Suprapubic skin (tissue), 4 donors: ENCODE results near the gene EIF4G3. TPM values are rescaled to one million over a fixed set of nuclear protein-coding genes. Genes with fewer than 3 reads are reported as not detected.

ENCODE experiments used
- DNase-seq, 2 donors: peaks; one replicate each; pipeline ENCODE4 v3.0.0-alpha.2; 2019; ENCODE audit warnings: low spot score in 2 of 2
- H3K27ac ChIP-seq: fragments of 200-600 bp; sonication (generic); one replicate; pipeline ENCODE4 v1.5.1; 2019
- H3K27me3 ChIP-seq: fragments of 200-600 bp; sonication (generic); one replicate; pipeline ENCODE4 v1.5.1; 2019
- H3K36me3 ChIP-seq: fragments of 200-600 bp; sonication (generic); one replicate; pipeline ENCODE4 v1.5.1; 2019
- H3K4me1 ChIP-seq: fragments of 200-600 bp; sonication (generic); one replicate; pipeline ENCODE4 v1.5.1; 2019
- H3K4me3 ChIP-seq: fragments of 200-600 bp; sonication (generic); one replicate; pipeline ENCODE4 v1.5.1; 2019; ENCODE audit warnings: mild to moderate bottlenecking
- H3K9me3 ChIP-seq: fragments of 200-600 bp; sonication (generic); one replicate; pipeline ENCODE4 v1.5.1; 2019
- CTCF ChIP-seq, 2 donors: fragments of 200-600 bp in 1 of 2; fragments of 450-650 bp in 1 of 2; sonication (generic) in 1 of 2; IDR thresholded peaks; one replicate each; pipeline ENCODE4 v1.5.1; 2016 to 2019; ENCODE audit warnings: antibody characterized with exemption in 2 of 2, mild to moderate bottlenecking in 1 of 2, moderate library complexity in 1 of 2
- EP300 ChIP-seq: sonication (generic); formaldehyde crosslinking; IDR thresholded peaks from one replicate; pipeline ENCODE4 v1.6.1; 2017; ENCODE audit warnings: antibody characterized with exemption
- POLR2A ChIP-seq, 2 donors: fragments of 450-650 bp; IDR thresholded peaks; one replicate each; pipeline ENCODE4 v1.6.1; 2017; ENCODE audit warnings: antibody characterized with exemption in 2 of 2, mild to moderate bottlenecking in 2 of 2, moderate library complexity in 2 of 2
- POLR2AphosphoS5 ChIP-seq, 3 donors: sonication (generic); formaldehyde crosslinking; IDR thresholded peaks; one replicate each; pipeline ENCODE4 v1.6.1; 2017; ENCODE audit warnings: antibody characterized with exemption in 3 of 3
- WGBS: methylation state at CpG from one replicate; pipeline ENCODE4 v1.1.5; 2018; 5-methylcytosine and 5-hydroxymethylcytosine counted together
- total RNA-seq, 4 donors: library from RNA; depleted of rRNA; stranded (reverse); fragments of >200 nt; gene quantifications; one replicate each; pipeline ENCODE4 v1.1.0, GENCODE V29; 2016

The EIF4G3 gene
- total RNA-seq, 4 donors from 2014 or later, result 32.9 to 40.6 (median 39.5) TPM

- Histone ChIP-seq H3K9me3 (no peaks in the 10 kb centered on the region), H3K27ac (no peak overlapping the region), H3K36me3 (peaks cover 19% of the 10 kb centered on the region), H3K4me1 (no peaks in the 10 kb centered on the region), H3K4me3 (no peak overlapping the region), H3K27me3 (no peaks in the 10 kb centered on the region)
- no peak for DNase-seq
- no peak for TF ChIP-seq POLR2A (IDR thresholded peaks at IDR 0.05)
- TF ChIP-seq EP300, result no peak
- no peak for TF ChIP-seq POLR2AphosphoS5 (IDR thresholded peaks at IDR 0.05)
- TF ChIP-seq CTCF (IDR thresholded peaks at IDR 0.05), result no peak
Observed at GRCh38 chr1:20834780-20835179, 341.9 kb downstream of the EIF4G3 start.

GRCh38 chr1:20834192-20834591 is 342.5 kb downstream of the EIF4G3 start:
- DNase-seq, result no peak
- Histone ChIP-seq H3K4me1 (no peaks in the 10 kb centered on the region), H3K9me3 (no peaks in the 10 kb centered on the region), H3K4me3 (no peak overlapping the region), H3K27me3 (no peaks in the 10 kb centered on the region), H3K27ac (no peak overlapping the region), H3K36me3 (peaks cover 13% of the 10 kb centered on the region)
- no peak for TF ChIP-seq POLR2AphosphoS5 (IDR thresholded peaks at IDR 0.05)
- no peak for TF ChIP-seq CTCF (IDR thresholded peaks at IDR 0.05)
- no peak for TF ChIP-seq EP300
- TF ChIP-seq POLR2A (IDR thresholded peaks at IDR 0.05), result no peak
- 100% methylated on average over 1 of the region's 1 CpG for WGBS

DNA sequence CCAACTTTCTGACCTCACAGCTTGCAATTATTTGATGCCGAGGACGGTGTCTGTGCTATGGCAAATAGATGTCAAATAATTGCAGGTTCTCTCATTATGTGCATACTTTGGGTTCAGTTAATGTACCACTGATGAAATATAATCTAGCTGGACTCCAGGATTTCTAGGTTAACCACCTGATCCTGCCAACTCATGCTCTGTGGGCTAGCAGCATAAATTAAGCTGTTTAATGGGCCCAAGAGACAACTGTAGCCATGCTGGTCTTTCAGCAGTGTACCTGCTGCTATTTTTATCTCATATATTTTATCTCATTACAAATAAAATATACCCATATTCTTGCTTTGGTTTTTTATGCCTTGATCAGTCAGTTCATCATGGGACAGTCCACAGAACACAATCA is 346.3 kb downstream of the EIF4G3 start:
- Histone ChIP-seq H3K27me3 (no peaks in the 10 kb centered on the region), H3K27ac (no peak overlapping the region), H3K36me3 (peaks cover 22% of the 10 kb centered on the region), H3K4me1 (no peaks in the 10 kb centered on the region), H3K4me3 (no peak overlapping the region), H3K9me3 (no peaks in the 10 kb centered on the region)
- no peak for DNase-seq
- WGBS, result 93% methylated on average over 2 of the region's 2 CpGs
- no peak for TF ChIP-seq EP300
- no peak for TF ChIP-seq POLR2A (IDR thresholded peaks at IDR 0.05)
- no peak for TF ChIP-seq CTCF (IDR thresholded peaks at IDR 0.05)
- no peak for TF ChIP-seq POLR2AphosphoS5 (IDR thresholded peaks at IDR 0.05)

DNA sequence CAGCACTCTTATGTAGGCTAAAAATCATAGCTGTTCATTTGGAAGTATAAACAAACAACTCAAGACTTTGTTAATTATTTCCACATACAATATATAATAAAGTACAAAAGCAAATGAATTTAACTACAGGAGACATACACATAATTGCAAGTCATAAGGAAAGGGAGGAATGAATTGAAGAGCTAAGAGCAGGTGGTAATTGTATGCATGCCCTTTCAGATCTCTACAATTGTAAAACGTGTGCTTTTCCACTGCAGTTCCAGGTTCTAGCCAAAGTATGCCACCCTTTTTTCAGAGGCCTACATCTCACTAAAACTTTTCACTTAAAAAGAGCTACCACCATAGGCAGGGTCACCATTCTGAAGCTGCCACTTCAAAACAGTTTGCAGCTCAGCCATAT is 346.8 kb downstream of the EIF4G3 start:
- H3K36me3 ChIP-seq, result peaks cover 22% of the 10 kb centered on the region
- WGBS, result 61% methylated on average over 1 of the region's 1 CpG
- H3K27ac ChIP-seq, result no peak overlapping the region
- DNase-seq, result no peak
- H3K9me3 ChIP-seq, result no peaks in the 10 kb centered on the region
- no peaks in the 10 kb centered on the region for H3K27me3 ChIP-seq
- H3K4me3 ChIP-seq, result no peak overlapping the region
- TF ChIP-seq CTCF (IDR thresholded peaks at IDR 0.05) (no peak), POLR2A (IDR thresholded peaks at IDR 0.05) (no peak), POLR2AphosphoS5 (IDR thresholded peaks at IDR 0.05) (no peak), EP300 (no peak)
- H3K4me1 ChIP-seq, result no peaks in the 10 kb centered on the region

DNA sequence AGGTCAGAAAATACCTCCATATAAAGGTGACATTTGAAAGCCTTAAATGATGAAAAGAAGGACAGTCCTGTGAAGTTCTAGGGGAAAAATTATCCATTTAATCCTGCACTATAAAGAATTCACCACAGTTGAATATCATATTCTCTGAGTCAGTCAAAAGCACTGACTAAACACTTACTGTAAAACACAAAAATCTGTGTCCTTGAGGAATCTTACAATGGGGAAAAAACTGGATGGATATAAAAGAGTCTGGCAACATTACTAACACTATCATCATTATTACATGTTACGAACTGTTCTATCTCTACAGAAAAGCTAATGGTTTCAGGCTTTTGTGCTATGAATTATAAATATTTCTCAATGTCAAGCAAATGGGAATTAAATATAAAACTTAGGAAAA is 347.2 kb downstream of the EIF4G3 start:
- Histone ChIP-seq H3K36me3 (peaks cover 22% of the 10 kb centered on the region), H3K27ac (no peak overlapping the region), H3K9me3 (no peaks in the 10 kb centered on the region), H3K27me3 (no peaks in the 10 kb centered on the region), H3K4me3 (no peak overlapping the region), H3K4me1 (no peaks in the 10 kb centered on the region)
- TF ChIP-seq CTCF (IDR thresholded peaks at IDR 0.05) (no peak), POLR2AphosphoS5 (IDR thresholded peaks at IDR 0.05) (no peak), EP300 (no peak), POLR2A (IDR thresholded peaks at IDR 0.05) (no peak)
- WGBS, result 92% methylated on average over 1 of the region's 1 CpG
- DNase-seq, result no peak
